NCI-H146 (cell line): ENCODE data around the gene REV1.

ENCODE experiments used
- DNase-seq: peaks from one replicate; lab custom pipeline; 2025; lab: John Stamatoyannopoulos, UW

REV1 gene

DNA sequence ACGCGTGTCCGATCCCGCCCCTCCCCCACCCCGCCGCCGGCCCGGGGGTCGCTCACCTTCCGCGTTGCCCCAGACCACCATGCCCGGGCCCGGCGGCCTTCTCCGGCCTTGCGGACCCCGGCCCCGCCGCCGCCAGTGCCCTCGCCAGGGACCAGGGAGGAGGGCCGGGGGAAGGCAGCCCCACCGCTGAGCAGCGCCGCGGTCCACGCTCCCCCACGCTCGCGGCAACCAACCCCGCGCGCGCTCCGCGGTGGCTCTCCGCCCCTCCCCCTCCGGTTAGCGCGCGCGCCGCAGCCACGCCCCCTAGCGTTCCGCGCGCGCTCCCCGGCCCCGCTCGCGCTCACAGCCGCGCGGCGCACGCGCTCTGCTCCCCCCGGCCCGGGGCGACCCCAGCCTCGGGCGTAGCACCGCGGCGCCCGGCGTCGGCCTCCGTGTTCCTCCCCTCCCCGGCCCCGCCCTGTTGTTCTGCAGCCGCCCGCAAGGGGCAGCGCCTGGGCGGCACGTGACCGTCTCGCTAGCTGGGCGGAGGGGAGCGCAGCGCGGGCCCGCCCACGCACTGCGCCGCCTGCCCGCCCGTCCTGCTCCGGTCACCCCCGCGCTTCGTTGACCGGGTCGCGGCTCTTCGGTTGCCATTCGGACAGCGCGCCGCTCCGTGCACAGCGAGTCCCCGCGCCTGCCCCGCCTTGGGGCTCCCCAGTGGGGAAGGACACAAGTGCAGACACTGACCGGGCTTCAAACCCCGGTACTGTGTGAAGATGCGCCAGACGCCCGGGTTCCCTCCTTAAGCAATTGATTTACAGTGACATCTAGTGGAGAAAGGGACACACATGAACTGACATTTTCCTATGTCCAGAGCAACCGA, at the start of gene REV1:
TSS of gene REV1 (minus strand) at position 257 of the 862 bp plus-strand sequence. CDS start 25,042 bp downstream, outside the sequence.
- DNase-seq: peak; percentile 94

DNA sequence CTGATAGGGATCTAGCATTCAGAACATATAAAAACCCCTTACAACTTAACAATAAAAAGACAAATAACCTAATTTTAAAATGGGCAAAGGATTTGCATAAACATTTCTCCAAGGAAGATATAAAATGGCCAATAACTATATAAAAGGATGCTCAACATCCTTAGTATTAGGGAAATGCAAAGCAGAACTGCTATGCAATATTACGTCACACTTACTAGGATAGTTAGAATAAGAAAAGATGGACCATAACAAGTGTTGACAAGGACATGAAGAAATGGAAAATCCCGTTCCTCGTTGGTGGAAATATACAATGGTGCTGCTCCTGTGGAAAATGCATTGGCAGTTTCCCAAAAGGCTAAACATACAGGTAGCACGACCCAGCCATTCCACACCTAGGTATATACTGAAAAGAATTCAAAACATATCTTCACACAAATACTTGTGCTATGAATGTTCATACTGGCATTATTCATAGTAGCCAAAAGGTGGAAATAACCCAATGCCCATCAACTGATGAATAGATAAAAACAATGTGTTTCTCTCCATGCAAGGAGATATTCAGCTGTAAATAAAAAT, 48.2 kb upstream of the REV1 start:
- no peak for DNase-seq

- no peak for DNase-seq
Observed at GRCh38 chr2:99524056-99524455, 34.2 kb upstream of the REV1 start.

GRCh38 chr2:99522157-99522556, 32.3 kb upstream of the REV1 start:
- no peak for DNase-seq

DNA sequence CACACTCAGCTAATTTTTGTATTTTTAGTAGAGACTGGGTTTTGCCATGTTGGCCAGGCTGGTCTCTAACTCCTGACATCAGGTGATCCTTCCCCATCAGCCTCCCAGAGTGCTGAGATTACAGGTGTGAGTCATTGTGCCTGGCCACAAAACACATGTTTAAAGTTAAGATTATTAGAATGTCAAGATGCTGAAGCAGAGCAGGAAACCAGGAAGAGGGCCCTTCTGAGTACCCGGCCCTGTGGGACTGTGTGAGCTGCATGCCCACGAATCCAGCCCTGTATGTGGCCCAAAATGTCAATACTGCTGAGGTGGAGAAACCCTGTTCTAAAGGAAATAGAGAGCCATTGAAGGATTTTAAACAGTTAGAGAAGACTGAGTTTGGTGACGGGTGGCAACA, 31.0 kb upstream of the REV1 start:
- DNase-seq: no peak

DNA sequence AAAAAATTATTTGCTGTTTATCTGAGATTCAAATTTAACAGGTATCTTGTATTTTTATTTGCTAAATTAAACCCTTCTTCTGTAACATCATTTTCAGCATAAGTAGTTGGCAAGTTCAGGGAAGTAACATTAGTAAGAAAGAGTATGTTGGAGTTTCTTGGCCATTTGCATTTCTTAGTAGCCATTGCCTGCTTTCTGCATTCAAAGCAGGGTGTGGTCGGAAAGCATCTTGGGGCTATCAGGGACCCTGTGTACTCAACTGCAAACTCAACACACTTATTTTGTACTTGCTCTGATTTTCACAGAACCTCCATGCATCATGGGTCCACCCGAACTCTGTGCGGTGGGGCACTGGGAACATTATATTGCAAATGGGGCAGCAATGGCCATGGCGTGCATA, 30.4 kb upstream of the REV1 start:
- no peak for DNase-seq

- no peak for DNase-seq
Observed at GRCh38 chr2:99514357-99514756, 24.5 kb upstream of the REV1 start.

- no peak for DNase-seq
Observed at GRCh38 chr2:99512181-99512591, 22.4 kb upstream of the REV1 start.

DNA sequence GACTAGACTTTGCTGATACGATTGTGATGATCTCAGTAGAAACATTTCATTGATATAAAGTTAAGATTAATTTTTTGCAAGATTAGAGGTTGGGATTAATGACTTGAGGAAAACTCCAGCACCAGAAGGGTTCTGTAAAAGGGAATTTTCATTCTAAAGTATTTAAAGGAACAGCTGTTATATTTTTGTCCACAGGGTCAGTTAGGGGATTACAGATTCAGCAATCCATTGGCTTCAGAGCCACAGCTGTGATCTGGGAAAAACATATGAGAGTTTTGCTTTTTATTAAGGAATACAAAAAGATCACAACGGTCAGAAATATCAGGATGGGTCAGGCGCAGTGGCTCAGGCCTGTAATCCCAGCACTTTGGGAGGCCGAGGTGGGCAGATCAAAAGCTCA, 19.6 kb upstream of the REV1 start:
- no peak for DNase-seq

DNA sequence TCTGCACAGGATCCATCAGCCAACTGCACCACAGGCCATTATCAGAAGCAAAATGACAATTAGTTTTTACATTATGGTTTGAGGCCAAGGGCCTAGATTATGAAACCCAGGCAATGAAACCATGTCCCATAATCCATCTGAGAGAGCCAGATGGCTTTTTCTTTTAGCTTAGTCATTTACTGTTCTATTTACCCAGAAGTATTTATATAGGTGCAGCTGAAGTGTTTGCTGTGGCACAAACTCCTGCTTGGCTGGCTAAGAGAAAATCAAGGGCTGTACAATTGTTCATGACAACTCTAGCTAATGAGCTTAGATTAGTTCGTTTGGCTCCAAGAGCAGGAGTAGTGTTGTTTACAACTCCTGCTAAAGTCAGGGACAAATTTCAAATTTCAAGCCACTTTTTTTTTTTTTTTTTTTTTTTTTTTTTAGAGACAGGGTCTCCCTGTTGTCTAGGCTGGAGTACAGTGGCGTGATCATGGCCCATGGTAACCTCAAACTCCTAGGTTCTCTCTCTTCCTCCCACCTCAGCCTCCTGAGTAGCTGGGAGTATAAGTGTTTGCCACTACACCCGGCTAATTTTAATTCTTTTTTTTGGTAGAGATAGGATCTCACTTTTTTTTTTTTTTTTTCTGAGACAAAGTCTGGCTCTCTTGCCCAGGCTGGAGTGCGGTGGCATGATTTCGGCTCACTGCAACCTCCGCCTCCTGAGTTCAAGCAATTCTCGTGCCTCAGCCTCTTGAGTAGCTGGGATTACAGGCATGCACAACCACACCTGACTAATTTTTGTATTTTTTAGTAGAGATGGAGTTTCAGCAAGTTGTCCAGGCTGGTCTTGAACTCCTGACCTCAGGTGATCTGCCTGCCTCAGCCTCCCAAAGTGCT, 18.4 kb upstream of the REV1 start:
- peak; percentile 66 for DNase-seq

GRCh38 chr2:99504844-99505584, 15.2 kb upstream of the REV1 start:
- no peak for DNase-seq

- DNase-seq: peak; percentile 21
Observed at GRCh38 chr2:99503662-99504416, 14.0 kb upstream of the REV1 start.

DNA sequence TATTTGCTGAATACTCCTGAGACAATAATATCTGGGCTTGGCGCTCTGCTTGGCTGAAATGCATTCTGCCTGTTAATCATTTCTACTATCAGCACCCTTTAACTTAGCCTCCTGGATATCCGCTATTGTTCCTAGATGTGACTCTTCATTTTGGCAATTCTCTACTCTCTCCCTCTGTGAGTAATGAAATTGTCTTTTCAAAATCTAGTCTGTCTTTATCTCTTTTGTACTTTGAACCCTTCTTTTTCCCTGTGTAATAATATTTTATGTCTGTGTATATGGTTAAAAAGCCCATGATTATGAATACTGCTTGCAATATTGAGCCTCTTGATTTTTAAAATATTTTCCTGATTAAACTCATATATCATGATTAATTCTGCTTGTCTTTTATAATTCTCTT, 6.2 kb upstream of the REV1 start:
- no peak for DNase-seq

DNA sequence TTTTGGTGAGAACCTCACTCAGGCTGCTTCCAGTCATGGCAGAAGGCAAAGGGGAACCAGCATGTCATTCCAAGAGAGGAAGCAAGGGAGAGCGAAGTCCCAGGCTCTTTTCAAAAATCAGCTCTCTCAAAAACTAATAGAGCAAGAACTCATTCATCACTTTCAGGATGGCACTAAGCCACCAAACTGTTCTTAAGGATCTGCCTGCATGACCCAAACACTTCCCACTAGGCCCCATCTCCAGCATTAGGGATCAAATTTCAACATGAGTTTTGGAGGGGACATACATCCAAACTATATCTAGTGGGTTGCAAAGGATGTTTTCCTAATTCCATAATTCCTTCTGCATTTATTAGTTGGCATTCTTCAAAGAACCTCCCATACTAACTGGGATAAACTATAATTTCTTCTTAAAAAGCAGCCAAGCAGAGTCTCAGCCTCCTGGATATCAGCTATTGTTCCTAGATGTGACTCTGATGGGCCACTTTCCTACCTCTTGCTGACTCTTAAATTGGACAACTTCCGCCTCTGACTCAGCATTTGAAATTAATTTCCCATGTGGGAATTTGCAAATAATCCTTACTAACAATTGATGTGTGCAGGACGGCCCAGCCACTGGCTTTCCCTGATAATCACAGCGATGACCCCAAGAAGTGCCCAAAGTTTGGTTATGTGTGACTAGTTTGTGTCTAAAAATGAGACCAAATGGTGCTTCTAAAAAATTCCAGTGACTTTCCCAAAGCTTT, 5.5 kb upstream of the REV1 start:
- DNase-seq: no peak

- DNase-seq: no peak
Observed at GRCh38 chr2:99492721-99493120, 2.9 kb upstream of the REV1 start.

GRCh38 chr2:99490623-99491461, 1.0 kb upstream of the REV1 start:
- DNase-seq: no peak

DNA sequence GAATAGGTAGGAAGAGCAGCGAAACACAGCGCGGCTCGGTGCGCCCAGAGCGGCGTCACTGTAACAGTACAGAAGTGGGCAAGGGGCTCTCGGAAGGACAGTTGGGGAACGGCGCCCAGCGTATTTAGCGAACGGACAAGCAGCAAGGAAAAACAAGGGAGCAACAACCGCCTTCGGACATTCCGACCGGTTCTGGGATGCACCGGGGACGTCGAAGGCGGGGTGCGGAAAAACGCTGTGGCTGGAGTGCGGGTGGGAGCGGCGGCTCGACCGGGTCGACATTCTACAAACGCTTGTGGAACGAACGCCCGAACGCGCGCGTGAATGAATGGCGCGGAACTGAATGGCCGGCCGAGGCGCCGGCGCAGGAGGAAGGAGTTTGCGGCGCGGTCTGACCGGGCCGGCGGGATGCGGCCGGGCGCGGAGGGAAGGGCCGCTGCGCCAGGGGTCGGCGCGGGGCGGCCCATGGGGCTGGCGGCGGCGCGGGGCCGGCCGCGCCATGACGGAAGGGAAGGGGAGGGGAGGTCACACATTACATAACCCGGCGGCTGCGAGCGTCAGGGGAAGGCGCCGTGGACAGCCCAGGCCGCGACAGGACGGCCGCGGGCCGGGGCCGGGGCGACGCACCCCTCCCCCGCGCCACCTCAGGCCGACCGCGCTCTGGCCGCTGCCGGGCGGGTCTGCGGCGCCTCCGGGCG, 605 bp downstream of the REV1 start:
- peak; percentile 70 for DNase-seq

DNA sequence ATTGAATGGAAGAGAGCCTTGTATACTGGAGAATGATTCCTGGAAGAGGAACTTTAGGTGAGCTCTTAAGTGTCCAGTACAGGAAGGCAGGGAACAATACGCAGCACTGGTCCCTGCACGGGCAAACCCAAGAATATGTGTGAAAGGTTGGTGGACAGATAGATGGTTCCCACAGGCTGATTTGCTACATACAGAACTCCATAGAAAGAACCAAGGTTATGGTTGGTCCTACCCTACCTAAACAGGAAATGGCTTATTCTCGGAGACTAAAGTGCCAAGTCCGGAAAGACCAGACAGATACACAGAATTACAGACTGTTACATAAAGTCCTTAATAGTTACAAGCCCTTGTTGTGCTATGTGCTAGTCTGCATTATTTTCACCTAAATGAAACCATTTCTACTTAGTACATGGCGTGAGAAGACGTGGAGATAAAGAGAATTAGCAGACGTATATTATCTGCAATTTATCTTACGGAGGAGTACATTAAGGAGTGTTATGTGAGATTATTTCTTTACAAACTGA, 1.2 kb downstream of the REV1 start:
- peak; percentile 11 for DNase-seq

DNA sequence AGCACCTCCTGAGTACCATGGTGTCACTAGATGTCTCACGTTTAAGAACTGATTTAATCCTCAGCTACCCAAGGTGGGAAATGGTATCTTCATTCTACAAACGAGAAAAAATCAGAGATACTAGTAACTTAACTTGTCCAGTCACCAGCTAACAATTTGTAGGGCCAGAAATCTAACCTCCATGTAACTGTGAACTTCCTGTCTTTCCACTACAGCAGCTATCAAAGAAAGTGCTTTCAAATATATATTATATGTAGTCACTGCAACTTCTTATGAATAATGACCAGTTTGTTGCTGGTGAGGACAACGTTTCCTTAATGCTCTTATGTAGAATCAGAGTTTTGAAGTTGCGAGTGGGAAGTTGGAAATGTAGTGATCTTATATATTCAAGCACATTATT, 1.9 kb downstream of the REV1 start:
- no peak for DNase-seq
